GM19239 (cell line): ENCODE results near the gene HOTAIR.

ENCODE experiments used
- DNase-seq: peaks from one replicate; pipeline ENCODE4 v3.0.0; 2011; ENCODE audit warnings: low spot score; ENCODE audit not compliant: insufficient read length
- FAIRE-seq: peaks from 2 replicates; lab custom pipeline; 2011; peaks lifted over from hg19 to GRCh38; lab: Jason Lieb, UNC

Gene HOTAIR

GRCh38 chr12:53989227-53990113, 14.7 kb upstream of the HOTAIR start:
- peak; percentile 80 for FAIRE-seq

GRCh38 chr12:53988541-53989226, 13.9 kb upstream of the HOTAIR start:
- FAIRE-seq (no peak), DNase-seq (no peak)

More at GRCh38 chr12:53989227-53990113, 14.7 kb upstream of the HOTAIR start:
- DNase-seq: no peak

GRCh38 chr12:53987787-53988230, 13.1 kb upstream of the HOTAIR start:
- FAIRE-seq: no peak
- DNase-seq: no peak

- no peak for FAIRE-seq
- no peak for DNase-seq
These were observed 12.1 kb upstream of the HOTAIR start for GRCh38 chr12:53986686-53987483.

- no peak for FAIRE-seq
- DNase-seq: no peak
These were observed 11.4 kb upstream of the HOTAIR start for GRCh38 chr12:53985994-53986685.

- no peak for FAIRE-seq
- no peak for DNase-seq
These were observed 10.9 kb upstream of the HOTAIR start for GRCh38 chr12:53985692-53985993.

- DNase-seq (peak; percentile 70), FAIRE-seq (peak; percentile 73)
These were observed 10.3 kb upstream of the HOTAIR start, which contains the start of gene HOXC10 for GRCh38 chr12:53984901-53985691. Gene HOXC10 (plus strand): TSS chr12:53985146. CDS start chr12:53985260, 114 bp downstream.

- FAIRE-seq: no peak
These were observed 9.3 kb upstream of the HOTAIR start for GRCh38 chr12:53983950-53984572.

GRCh38 chr12:53983568-53983949, 8.8 kb upstream of the HOTAIR start:
- FAIRE-seq: no peak

More at GRCh38 chr12:53983950-53984572, 9.3 kb upstream of the HOTAIR start:
- DNase-seq: no peak

GRCh38 chr12:53982648-53983567, 8.2 kb upstream of the HOTAIR start:
- no peak for DNase-seq

More at GRCh38 chr12:53983568-53983949, 8.8 kb upstream of the HOTAIR start:
- no peak for DNase-seq

GRCh38 chr12:53981634-53982565, 7.1 kb upstream of the HOTAIR start:
- DNase-seq: no peak
- FAIRE-seq: no peak

More at GRCh38 chr12:53982648-53983567, 8.2 kb upstream of the HOTAIR start:
- no peak for FAIRE-seq

- DNase-seq (no peak), FAIRE-seq (no peak)
These were observed 6.2 kb upstream of the HOTAIR start for GRCh38 chr12:53980802-53981496.

GRCh38 chr12:53980104-53980801, 5.5 kb upstream of the HOTAIR start:
- FAIRE-seq (no peak), DNase-seq (no peak)

GRCh38 chr12:53978477-53979356, 4.0 kb upstream of the HOTAIR start:
- DNase-seq (no peak), FAIRE-seq (no peak)
